AG09319 (cell line): ENCODE measurements around the gene QARS1.

Experiments used
- DNase-seq: peaks from one replicate; pipeline ENCODE4 v3.0.0-alpha.2; 2010; ENCODE audit warnings: low read depth; ENCODE audit errors: extremely low read depth
- CTCF ChIP-seq: IDR thresholded peaks from 2 replicates; pipeline ENCODE4 v1.5.1; 2011; ENCODE audit warnings: low read depth, mild to moderate bottlenecking, inconsistent platforms, low read length, moderate library complexity

The QARS1 gene

GRCh38 chr3:49092938-49093852 is 11.4 kb downstream of the QARS1 start:
- DNase-seq: peak; percentile 43
- TF ChIP-seq CTCF: no peak

GRCh38 chr3:49081429-49081828 is 23.1 kb downstream of the QARS1 start:
- no peak for TF ChIP-seq CTCF
- DNase-seq: no peak

DNA sequence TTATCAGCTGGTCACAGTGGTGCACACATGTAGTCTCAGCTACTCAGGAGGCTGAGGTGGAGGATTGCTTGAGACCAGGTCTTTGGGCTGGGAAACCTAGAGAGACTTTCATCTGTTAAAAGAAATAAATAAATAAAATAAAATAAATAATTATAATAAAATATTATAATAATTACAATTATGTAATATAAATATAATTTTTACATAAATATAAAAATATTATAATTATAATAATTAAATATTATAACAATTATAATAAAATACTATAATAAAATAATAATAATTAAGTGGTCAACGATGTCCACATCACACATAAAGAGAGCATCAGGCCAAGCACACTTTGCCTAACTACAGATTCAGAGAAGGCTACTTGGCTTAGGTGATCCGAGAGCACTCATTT is 25.3 kb downstream of the QARS1 start:
- no peak for TF ChIP-seq CTCF
- DNase-seq: no peak

GRCh38 chr3:49076646-49077045 is 27.9 kb downstream of the QARS1 start:
- TF ChIP-seq CTCF: no peak
- no peak for DNase-seq

- no peak for TF ChIP-seq CTCF
- DNase-seq: no peak
Measured at GRCh38 chr3:49076116-49076515, 28.4 kb downstream of the QARS1 start.

- no peak for TF ChIP-seq CTCF
- no peak for DNase-seq
Measured at GRCh38 chr3:49058011-49058410, 46.5 kb downstream of the QARS1 start.

- no peak for TF ChIP-seq CTCF
Measured at GRCh38 chr3:49057268-49057667, 47.3 kb downstream of the QARS1 start.

More at GRCh38 chr3:49057268-49057667, 47.3 kb downstream of the QARS1 start:
- no peak for DNase-seq
